DMS53 treated with DMSO at 0.1 percent for 48 hours (cell line): Measurements from ENCODE around the gene AIG1.
"Not testable (repeated sequence)": the region's sequence is repeated elsewhere in the genome, so short reads cannot be mapped to it uniquely, and the experiment has no call there.

ENCODE experiments used
- DNase-seq: peaks from one replicate; lab custom pipeline; 2025; ENCODE audit not compliant: unreplicated experiment; lab: John Stamatoyannopoulos, UW

Gene AIG1

DNA sequence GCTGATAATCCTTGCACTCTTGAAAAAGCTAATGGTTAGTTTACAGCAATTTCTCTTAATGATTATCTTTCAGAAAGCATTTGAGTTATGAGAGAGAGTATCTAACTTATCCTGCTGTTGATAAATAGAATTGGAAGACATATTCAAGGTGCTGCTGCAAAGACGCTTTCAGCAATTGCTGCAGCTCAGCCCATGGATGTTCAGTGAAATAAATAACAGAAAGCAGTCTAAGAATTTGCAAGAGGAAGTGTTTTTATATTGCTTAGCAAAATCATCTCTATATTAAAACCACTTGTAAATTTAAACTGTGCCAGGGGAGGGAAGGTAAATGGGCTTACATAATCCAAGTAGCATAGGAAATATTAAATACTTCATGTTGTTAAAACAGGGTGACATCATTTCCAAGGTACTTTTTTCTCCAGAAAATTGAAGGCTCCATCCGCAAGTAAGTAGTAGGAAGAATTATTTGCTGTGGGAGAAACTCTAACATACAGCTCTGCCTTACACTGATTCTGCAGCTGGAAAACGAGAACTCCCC, 201.3 kb downstream of the AIG1 start:
- no peak for DNase-seq

DNA sequence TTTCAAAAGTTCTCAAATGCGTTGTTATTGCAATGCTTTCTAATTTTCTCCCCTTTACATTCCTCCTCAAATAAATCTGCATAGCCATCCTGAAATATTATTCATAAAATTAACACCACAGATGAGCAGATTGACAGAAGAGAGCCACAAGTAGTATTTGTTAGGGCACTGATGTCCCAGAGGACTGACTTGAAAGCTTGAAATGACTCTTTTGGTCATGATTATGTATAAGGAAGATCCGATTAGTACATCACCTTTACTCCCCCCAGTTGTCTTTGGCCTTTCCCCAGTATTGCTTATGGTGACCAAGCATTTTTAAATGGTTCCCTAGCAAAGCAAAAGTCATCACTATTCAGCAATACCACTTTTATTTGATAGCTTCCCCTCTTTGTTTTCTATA, 202.2 kb downstream of the AIG1 start:
- DNase-seq, result no peak

DNA sequence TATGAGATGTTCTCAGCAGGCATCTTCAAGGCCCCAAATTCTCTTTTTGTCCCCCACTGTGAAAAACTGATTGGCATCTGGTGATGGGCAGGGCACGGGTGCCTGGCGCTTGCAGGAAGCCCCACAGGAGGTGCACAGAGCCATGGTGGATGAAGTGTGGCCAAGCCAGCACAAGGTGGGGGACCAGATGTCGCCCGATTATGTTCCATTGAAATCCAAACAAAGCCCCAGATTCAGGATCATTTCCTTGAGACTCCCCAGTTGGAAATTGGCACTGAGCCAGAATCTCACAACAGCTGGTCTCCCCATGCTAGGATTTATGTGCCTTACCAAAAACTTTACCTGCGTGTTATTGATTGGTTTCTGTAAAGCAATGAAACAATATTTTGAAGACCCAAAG, 203.7 kb downstream of the AIG1 start:
- DNase-seq, result no peak

DNA sequence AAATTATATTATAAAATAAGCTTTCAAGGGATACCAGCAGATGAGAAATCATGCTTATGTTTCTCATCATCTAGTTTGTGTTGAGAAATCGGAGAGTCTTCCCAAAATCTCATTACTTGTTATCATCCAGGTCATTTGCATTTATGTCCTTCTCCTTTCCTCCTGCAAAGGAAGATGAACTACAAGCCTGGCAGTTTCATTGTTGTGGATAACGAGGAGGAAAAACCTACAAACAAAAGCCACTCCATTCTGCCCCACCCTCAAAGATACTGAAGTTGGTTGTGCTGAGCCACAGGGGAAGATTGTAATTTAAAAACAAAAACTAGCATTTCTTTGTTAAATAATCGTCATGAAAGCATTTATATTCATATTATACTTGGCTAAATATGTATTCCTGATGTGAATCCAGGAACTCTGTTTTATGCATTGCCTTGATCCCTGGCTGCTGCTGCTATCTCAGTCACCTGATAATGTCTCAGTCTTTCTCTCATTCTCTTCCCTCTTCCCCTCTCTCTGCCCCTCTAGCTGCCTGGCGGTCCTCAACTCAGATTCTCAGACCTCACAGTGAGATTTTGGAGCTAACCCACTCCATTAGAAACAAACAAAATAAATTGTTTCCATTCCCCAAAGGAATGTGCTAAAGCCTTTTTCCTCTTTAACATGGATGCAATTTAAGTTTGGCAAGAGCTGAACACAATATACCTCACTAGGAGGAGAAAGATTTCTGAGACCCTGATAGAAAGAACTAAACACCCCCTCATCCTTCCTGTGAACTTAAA, 204.5 kb downstream of the AIG1 start:
- DNase-seq, result no peak

DNA sequence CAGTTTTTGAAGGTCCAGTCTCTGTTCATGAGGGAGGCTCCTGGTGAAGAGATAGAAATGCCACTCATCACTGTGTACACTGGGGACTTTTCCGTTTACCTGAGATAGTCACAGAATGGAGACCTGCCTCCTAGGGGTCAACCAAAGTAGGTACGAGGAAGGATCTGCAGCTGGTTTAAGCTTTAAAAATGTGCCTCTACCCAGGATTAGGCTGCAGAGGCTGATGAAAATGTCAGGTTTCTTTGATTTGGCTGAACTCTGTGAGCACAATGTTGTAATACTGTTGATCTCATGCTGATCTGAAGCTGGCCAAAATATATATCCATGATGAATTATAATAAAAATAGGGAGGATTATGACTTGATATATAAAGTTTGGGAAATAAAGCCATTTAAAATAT, 207.1 kb downstream of the AIG1 start:
- DNase-seq, result no peak

DNA sequence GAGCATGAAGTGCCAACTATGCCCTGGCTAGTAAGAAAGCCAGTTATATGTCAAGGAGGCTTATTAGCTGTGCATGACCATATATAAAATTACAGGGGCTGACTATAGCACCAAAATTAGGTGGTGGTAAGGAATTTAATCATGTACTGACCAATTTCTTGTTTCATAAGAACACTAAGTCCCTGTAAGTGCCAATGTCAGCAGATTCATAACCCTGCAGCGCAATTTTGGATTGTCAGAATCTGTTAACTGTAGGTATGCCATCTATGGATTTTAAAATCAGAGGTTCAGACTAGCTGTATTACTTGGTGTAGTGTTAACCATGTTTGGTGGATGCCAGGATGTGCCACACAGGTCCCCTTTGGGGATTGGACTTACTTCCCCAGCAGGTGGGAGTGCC, 207.8 kb downstream of the AIG1 start:
- DNase-seq, result no peak

DNA sequence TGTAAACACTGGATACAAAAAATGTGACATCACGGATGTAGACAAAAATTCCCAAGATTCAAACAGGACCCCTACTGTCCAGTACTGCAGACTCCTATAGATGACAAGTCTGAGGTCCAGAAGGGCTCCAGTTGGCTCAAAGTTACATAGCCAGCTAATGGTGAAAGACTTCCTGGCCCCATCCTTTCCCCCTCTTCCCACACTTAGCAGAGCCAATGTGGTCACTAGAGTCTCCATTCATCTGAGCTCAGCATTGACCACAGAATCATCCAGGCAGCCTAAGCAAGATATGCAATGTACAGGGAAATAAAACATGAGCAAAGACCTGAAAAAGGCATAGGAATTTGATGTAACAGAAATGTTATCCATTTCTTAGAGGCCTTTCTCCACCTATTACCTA, 209.3 kb downstream of the AIG1 start:
- no peak for DNase-seq

DNA sequence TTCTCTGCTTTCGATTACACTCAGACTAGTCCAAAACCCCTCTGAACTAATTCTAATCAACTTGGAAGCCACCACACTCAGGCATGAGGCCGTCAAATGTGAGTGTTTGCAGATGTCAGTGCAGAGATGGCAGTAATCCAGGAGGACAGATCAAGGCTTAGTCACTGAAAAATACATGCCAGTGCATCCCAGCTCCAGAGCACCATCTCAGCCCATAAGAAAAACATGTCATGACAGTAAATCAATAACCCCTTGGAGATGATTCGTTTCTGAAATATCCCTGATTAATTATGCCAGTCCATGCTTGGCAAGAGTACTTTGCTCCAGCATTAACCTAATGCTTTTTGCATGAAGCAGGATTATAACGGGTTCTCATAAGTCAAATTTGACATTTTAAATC, 210.3 kb downstream of the AIG1 start:
- DNase-seq, result no peak

DNA sequence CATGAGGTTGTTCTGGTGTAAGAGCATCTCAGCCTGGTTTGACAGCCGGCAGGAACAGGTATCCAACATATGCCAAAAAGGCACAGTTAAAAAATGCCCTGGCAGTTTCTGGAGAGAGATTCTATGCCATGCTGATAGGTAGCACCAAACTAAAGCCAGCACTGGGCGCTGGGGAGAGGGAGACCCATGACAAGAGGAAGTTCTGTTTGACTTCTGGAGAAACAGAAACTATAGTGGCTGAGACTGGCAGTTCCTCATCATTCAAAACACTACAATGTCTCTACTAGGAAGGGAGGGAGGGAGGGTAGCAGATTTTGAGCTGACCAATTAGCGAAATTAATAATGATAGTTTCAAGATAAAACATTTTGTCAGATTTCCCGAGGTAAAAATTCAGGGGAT, 215.7 kb downstream of the AIG1 start:
- DNase-seq, result no peak

DNA sequence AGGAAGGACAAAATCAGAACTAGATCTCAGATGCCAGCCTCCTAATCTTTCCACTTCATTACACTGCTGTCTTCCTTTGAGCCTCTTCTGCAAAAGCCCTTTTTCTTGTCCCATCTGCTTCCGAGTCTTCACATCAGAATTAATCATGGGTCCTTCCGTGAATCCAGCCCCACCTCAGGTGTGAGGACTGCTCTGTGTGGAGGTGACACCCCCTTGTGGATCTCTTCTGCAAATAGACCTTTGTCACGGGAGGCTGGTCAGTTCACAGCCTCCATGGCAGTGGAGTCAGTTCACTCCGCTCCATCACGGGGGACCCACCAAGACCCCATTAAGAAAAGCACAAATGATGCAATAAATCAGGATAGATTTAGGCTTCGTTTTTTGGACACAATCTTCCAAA, 218.7 kb downstream of the AIG1 start:
- DNase-seq, result no peak

DNA sequence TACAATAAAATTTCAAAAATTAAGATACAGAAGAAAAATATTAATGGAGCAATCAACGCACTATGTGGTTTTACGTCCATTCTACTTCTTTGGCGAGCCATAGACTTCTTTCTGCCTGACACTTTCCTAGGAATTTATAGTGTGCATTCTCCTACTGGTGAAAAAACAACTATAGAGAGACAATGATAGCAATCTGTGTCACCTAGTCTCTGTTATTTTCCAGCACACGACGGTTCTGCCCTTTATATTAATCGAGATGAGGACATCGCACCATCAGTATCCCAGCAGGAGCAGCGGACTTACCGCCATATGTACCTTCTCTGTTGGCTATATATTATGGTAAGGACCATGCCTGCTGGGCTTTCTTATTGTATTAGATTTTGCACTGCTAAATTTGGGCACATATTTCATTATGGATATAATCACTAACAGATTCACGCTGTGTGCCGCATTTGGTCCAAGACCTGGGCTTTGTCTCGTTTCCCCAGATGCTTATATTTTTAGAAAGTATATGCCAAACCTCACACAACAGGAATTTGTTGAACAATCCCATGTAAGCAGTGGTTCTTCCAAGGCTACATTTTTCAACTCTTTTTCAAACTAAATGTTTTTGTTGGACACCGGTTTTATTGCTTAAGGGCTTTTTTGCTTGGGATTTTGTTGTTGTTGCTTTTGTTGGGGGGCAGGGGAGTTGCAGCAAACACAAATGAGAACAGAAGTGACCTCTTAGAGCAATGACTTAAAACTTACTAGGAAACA, 223.4 kb downstream of the AIG1 start:
- DNase-seq, result no peak

DNA sequence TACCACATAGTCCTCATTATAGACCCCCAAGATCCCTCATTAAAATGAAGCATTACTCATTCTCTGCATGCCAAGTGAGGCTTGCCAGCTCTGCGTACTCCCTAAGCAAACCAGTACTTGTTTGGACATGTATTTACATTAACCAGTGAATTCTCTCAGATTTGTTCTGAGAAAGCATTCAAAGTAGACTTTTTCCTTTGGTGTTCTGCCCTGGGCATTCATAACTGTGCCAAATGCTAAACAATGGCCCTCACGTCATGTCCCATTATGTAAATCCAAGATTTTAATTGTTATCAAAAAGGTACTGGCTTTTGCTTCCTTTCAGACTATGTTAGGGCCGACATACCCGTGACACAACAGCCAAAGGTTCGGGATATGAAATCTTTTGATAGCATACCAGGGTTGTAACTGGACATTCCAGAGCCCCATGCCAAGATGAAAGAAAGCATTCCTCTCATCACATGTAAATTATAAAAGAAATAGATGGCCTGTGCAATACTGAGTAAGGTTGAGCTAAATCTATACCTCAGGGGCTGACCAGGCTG, 225.6 kb downstream of the AIG1 start:
- DNase-seq, result no peak

DNA sequence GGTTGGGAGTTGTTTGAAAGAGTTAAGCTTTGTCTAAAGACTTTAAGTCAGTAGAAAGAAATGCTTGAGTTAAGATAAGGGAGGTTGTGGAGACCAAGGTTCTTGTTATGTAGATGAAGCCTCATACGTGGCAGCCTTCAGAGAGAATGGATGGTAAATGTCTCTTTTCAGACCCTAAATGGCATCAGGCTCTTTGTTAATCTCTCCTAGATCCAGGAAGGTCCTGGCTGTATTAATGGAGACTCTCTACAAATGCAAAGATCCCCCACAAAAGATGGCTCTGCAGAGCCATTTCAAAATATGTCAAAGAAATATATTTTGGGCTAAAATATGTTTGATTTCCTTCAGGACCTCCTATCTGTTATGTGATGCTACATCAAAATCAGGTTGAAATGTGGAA, 228.2 kb downstream of the AIG1 start:
- no peak for DNase-seq

DNA sequence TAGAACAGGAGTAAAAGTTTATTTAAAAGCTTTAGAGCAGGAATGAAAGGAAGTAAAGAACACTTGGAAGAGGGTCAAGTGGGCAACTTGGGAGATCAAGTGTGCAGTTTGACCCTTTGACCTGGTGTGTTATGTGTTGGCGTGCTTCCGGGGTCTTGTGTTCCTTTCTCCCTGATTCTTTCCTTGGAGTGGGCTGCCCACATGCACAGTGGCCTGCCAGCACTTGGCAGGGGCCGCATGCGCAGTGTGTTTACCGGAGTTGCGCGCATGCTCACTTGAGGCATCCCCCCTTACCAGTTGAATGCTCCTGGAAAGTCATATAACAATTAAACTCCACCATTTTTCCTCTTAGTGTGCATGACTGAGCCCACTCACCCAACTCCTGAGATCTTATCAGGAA, 229.5 kb downstream of the AIG1 start:
- DNase-seq, result no peak

DNA sequence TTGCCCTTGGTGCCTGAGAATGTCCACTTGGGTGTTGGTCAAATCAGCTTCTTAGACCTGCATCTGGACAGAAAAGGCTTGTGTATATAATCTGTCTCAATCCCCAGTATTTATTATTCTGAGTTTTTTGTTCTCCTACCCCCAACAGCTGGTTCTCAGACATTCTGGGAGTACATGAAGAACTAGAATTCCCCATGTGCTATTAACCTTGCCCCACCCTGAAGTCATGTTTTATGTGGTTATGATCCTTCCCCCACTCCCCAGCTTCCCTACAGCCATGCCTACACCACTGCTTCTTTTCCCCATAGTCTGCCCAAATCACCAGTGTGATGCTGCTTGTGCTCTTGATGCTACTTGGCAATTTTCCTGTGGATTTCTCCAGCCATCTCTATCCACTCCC, 232.8 kb downstream of the AIG1 start:
- no peak for DNase-seq

DNA sequence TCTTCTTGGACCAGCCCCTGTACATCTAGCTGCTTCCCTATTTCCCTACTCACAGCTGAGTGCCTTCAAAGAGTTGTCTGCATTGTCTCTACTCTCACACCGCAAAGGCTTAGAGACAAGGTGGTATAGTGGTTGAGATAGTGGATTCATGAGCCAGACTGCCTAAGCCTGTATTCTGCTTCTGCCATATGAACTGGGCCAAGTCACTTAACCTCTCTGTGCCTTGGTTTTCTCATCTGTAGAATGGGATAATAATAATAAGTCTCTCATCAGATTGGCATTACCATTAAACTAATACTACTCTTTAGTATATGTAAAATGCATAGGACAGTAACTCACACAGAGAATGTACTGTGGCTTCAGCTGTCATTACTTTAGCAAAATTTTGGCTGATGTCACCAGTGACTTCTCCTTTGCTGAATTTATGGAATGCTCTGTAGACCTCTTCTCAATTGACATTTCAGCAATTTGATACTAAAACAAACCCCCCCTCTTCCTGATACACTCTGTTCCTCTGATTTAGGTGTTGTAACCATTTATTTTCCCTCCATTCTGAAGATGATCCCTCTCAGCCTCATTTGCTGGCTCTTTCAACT, 233.7 kb downstream of the AIG1 start:
- DNase-seq, result no peak

DNA sequence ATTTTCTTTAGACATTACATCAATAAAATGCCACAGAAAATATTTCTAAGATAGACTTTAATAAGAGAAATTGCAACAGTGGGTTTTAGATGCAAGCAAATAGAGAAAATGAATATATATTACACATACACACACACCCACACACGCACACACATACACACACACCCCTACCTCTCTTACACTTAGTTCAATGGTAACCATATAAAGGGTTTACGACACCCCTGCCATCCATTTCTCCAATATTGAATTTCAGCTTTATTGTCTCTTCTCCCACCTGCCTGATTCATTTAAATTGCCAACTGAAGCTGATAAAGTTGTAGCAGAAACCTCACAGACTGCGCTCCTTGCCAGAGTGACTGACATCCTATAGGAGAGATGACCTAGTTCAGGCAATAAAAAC, 235.2 kb downstream of the AIG1 start:
- DNase-seq, result no peak

DNA sequence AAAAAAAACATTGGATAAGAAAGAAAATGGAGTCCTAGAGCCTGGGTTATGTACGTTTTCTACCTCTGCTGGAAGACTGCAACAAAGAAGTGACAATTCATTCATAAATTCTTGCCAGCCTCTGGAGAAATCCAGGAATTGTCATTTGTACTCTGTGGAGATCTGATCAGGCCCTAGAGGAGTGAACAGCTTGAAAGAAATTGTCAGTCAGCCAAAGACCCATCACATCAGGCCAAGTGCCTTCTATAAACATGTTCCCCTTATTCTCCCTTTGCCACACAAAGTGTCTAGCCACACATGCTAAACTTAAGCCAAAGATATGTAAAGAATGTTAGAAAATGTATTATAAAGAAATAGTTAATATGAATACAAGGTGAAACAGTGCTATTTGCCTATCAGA, 237.4 kb downstream of the AIG1 start:
- no peak for DNase-seq

DNA sequence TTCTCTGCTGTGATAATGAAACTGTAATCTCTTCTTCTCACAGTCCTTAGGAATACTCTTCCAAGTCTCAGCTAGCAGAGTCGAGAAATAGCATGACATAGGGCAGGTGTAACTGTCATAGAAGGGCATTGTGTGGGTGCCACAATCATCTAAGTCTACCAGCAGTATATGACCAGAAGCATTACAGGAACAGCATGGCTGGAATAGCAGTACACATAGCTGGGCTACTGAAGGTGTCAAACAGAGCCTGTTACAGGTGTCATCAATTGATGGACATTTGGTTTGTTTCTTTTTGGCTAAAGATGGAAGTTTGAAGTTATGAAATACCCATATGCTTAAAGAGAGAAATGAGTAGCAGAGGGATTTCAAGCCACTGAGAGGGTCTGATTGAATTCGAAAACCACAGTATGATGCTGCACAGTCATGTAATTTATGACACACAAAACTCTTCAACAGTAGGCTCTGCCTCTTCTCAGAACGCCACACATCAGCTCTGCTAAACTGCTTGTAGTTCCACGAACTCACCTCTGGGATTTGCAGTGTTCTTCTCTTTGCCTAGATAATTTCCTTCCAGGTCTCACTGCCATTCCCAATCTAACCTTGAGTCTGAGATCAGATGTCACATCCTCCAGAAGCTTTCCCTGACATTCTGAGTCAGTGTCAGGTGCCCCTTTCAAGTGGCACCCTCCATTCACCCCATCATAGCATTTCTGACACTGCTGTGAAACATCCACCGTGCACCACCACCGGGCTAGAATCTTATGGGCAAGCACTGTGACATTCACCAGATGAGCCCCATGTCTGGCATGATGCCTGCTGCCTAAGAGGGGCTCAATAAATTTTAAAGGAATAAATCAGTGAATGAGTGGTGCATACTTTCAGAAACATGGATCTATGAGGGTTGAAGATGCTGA, 238.8 kb downstream of the AIG1 start:
- no peak for DNase-seq

DNA sequence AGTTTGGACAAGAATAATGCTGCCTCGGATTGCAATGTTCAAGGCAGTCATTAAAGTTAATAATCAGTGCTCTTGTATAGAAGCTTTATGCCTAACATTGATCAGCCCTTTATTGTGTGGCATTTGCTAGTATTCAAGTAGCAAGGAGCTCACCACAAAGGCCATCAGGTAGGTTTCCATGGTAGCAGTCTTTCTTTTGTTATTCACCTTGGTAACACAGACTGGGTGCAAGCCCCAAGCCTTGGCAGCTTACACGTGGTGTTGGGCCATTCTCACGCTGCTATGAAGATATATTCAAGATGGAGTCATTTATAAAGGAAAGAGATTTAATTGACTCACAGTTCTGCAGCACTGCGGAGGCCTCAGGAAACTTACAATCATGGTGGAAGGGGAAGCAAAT, 240.5 kb downstream of the AIG1 start:
- DNase-seq, result no peak

DNA sequence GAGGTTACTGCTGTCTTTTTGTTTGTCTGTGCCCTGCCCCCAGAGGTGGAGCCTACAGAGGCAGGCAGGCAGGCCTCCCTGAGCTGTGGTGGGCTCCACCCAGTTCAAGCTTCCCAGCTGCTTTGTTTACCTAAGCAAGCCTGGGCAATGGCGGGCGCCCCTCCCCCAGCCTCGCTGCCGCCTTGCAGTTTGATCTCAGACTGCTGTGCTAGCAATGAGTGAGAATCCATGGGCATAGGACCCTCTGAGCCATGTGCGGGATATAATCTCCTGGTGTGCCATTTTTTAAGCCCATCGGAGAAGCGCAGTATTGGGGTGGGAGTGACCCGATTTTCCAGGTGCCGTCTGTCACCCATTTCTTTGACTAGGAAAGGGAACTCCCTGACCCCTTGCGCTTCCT, 247.1 kb downstream of the AIG1 start:
- DNase-seq, result not testable (repeated sequence)
